ENCODE data around the gene DIP2C. TPM values are rescaled to one million over a fixed set of nuclear protein-coding genes. Genes with fewer than 3 reads are reported as not detected.

The DIP2C gene
- total RNA-seq (2022; extraction: Qiagen RNA extraction) = 9.7 to 14.3 TPM (median 12.6 TPM) in 5 replicates

GRCh38 chr10:689452-690371 is at the start of gene DIP2C:
DIP2C (minus strand) TSS chr10:689668; CDS start chr10:689578, 90 bp downstream.

Other genes with a start within 250 kb of the DIP2C start
- gene LARP4B, start 242.0 kb upstream of the DIP2C start, total RNA-seq (2022; extraction: Qiagen RNA extraction) = 33.0 to 41.7 TPM (median 37.2 TPM) in 5 replicates